Endodermal cell (in vitro differentiated cells): Measurements from ENCODE around the gene PSMB8. TPM values are rescaled to one million over a fixed set of nuclear protein-coding genes. Genes with fewer than 3 reads are reported as not detected.

ENCODE experiments used
- DNase-seq: peaks from one replicate; pipeline ENCODE4 v3.0.0-alpha.2; 2017
- H3K27ac ChIP-seq: 2 replicates; pipeline ENCODE4 v1.5.1; 2013; ENCODE audit warnings: mild to moderate bottlenecking, low read depth, low read length, moderate library complexity
- H3K27me3 ChIP-seq: 2 replicates; pipeline ENCODE4 v1.6.1; 2013; ENCODE audit warnings: mild to moderate bottlenecking, low read length, moderate library complexity; ENCODE audit not compliant: insufficient read depth, control insufficient read depth, poor library complexity, severe bottlenecking
- H3K36me3 ChIP-seq: 2 replicates; pipeline ENCODE4 v1.7.0; 2013; ENCODE audit warnings: mild to moderate bottlenecking, low read length, moderate library complexity; ENCODE audit not compliant: control insufficient read depth, insufficient read depth
- H3K4me1 ChIP-seq: one replicate; pipeline ENCODE4 v1.7.0; 2013; ENCODE audit warnings: low read length; ENCODE audit not compliant: control insufficient read depth, insufficient read depth
- H3K4me3 ChIP-seq: 2 replicates; pipeline ENCODE4 v1.5.1; 2013; ENCODE audit warnings: mild to moderate bottlenecking, low read length, moderate library complexity
- H3K9ac ChIP-seq: 2 replicates; pipeline ENCODE4 v1.6.1; 2013; ENCODE audit warnings: mild to moderate bottlenecking, low read length, moderate library complexity; ENCODE audit not compliant: poor library complexity, severe bottlenecking; ENCODE audit errors: extremely low read depth
- H3K9me3 ChIP-seq: 2 replicates; pipeline ENCODE4 v1.6.1; 2013; ENCODE audit warnings: mild to moderate bottlenecking, low read length, moderate library complexity; ENCODE audit not compliant: control insufficient read depth
- H3K27ac Mint-ChIP-seq: 2 replicates; pipeline ENCODE4 v1.8.0; 2020; ENCODE audit warnings: mixed read lengths
- H3K27me3 Mint-ChIP-seq: 2 replicates; pipeline ENCODE4 v1.8.0; 2021; ENCODE audit warnings: mild to moderate bottlenecking, mixed read lengths; ENCODE audit not compliant: insufficient read depth
- H3K36me3 Mint-ChIP-seq: 2 replicates; pipeline ENCODE4 v1.8.0; 2020; ENCODE audit warnings: low read depth, mixed read lengths
- H3K4me1 Mint-ChIP-seq: 2 replicates; pipeline ENCODE4 v1.8.0; 2020; ENCODE audit warnings: mixed read lengths
- H3K4me3 Mint-ChIP-seq: 2 replicates; pipeline ENCODE4 v1.8.0; 2020; ENCODE audit warnings: mild to moderate bottlenecking, moderate library complexity, mixed read lengths
- H3K9me3 Mint-ChIP-seq: 2 replicates; pipeline ENCODE4 v1.8.0; 2020; ENCODE audit warnings: mild to moderate bottlenecking, mixed read lengths
- CTCF ChIP-seq: fragments of 200-600 bp; sonication (generic); conservative IDR thresholded peaks from 2 replicates; pipeline ENCODE4 v1.5.0; 2021; ENCODE audit warnings: antibody characterized with exemption, mild to moderate bottlenecking
- WGBS, 2 experiments: methylation state at CpG; one replicate each; pipeline versions ENCODE4 v1.1.5 to v1.1.7; 2013; ENCODE audit warnings: missing lambda C conversion rate in 2 of 2, mixed read lengths in 1 of 2; ENCODE audit not compliant: insufficient coverage in 1 of 2, insufficient read length in 1 of 2; 5-methylcytosine and 5-hydroxymethylcytosine counted together
- total RNA-seq, 2 donors: library from RNA; stranded (reverse); fragmentation: NEBNext Ultra II Directional in 1 of 2; extraction: Animal tissue kit (Norgen Biotek cat#: 25700) in 1 of 2; gene quantifications; 2 replicates in 1 of 2; 3 replicates in 1 of 2; pipeline ENCODE4 v1.2.1, GENCODE V29; 2021

The PSMB8 gene
- total RNA-seq, 2 donors from 2014 or later, result 0.93 to 3.1 TPM

DNA sequence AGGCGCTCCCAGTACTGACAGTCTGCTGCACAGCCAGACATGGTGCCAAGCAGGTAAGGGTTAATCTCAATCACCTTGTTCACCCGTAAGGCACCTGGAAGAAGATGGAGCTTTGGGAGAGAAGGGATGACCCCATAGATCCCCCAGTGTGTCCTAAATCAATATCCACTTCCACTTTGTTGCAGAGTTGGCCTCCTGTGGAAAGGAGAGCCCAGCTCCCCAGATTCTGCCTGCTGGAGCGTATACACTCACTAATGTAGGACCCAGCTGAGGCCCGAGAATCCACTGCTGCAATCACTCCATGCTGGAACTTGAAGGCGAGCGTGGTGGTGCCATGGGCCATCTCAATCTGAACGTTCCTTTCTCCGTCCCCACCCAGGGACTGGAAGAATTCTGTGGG, 1.2 kb downstream of the PSMB8 start:
- Mint-ChIP-seq H3K27ac (no peak overlapping the region), H3K9me3 (no peaks in the 10 kb centered on the region), H3K4me3 (no peak overlapping the region), H3K27me3 (peaks cover 79% of the 10 kb centered on the region), H3K36me3 (no peaks in the 10 kb centered on the region), H3K4me1 (peaks cover 7% of the 10 kb centered on the region)
- no peak overlapping the region for H3K27ac ChIP-seq
- H3K27me3 ChIP-seq, result peaks cover 93% of the 10 kb centered on the region
- H3K4me1 ChIP-seq, result peaks cover 4% of the 10 kb centered on the region
- WGBS, 2 experiments, result 92% methylated on average over 7 to 8 of the region's 8 CpGs
- DNase-seq, result no peak
- TF ChIP-seq CTCF, result no peak
- H3K9ac ChIP-seq, result no peak overlapping the region
- H3K36me3 ChIP-seq, result no peaks in the 10 kb centered on the region
- H3K4me3 ChIP-seq, result no peak overlapping the region
- H3K9me3 ChIP-seq, result no peaks in the 10 kb centered on the region

GRCh38 chr6:32842021-32842650, 1.7 kb downstream of the PSMB8 start:
- Mint-ChIP-seq H3K4me1 (peaks cover 7% of the 10 kb centered on the region), H3K4me3 (no peak overlapping the region), H3K36me3 (no peaks in the 10 kb centered on the region), H3K27ac (no peak overlapping the region), H3K27me3 (peaks cover 79% of the 10 kb centered on the region), H3K9me3 (no peaks in the 10 kb centered on the region)
- no peaks in the 10 kb centered on the region for H3K36me3 ChIP-seq
- no peak for DNase-seq
- H3K9me3 ChIP-seq, result no peaks in the 10 kb centered on the region
- H3K27ac ChIP-seq, result no peak overlapping the region
- peaks cover 93% of the 10 kb centered on the region for H3K27me3 ChIP-seq
- TF ChIP-seq CTCF, result no peak
- H3K4me1 ChIP-seq, result peaks cover 4% of the 10 kb centered on the region
- H3K9ac ChIP-seq, result no peak overlapping the region
- H3K4me3 ChIP-seq, result no peak overlapping the region
- 88 to 92% methylated on average over 6 of the region's 6 CpGs for WGBS, 2 experiments

GRCh38 chr6:32840604-32841246, 3.1 kb downstream of the PSMB8 start:
- DNase-seq, result no peak
- Mint-ChIP-seq H3K9me3 (no peaks in the 10 kb centered on the region), H3K27ac (no peak overlapping the region), H3K27me3 (peaks cover 80% of the 10 kb centered on the region), H3K4me1 (peaks cover 9% of the 10 kb centered on the region), H3K4me3 (no peak overlapping the region), H3K36me3 (no peaks in the 10 kb centered on the region)
- no peaks in the 10 kb centered on the region for H3K9me3 ChIP-seq
- no peak overlapping the region for H3K4me3 ChIP-seq
- H3K4me1 ChIP-seq, result peaks cover 4% of the 10 kb centered on the region
- H3K27me3 ChIP-seq, result peaks cover 93% of the 10 kb centered on the region
- no peaks in the 10 kb centered on the region for H3K36me3 ChIP-seq
- WGBS, 2 experiments, result 91 to 96% methylated on average over 6 to 9 of the region's 9 CpGs
- H3K27ac ChIP-seq, result no peak overlapping the region
- TF ChIP-seq CTCF, result no peak
- H3K9ac ChIP-seq, result no peak overlapping the region
